Astrocyte of the spinal cord (primary cell): ENCODE data around the gene NRP2.
A peak's percentile ranks its signal among the peaks of the same experiment; 100 is the strongest.

Experiments used
- DNase-seq: peaks from one replicate; pipeline ENCODE4 v3.0.0; 2011; ENCODE audit warnings: low read depth, low spot score
- H3K4me3 ChIP-seq: 2 replicates; pipeline ENCODE4 v1.5.1; 2011; ENCODE audit warnings: low read depth, mild to moderate bottlenecking, low read length, moderate library complexity
- in situ Hi-C: cut with HindIII; loops from 2 replicates; pipeline ENCODE4 v1.10.0; 2017; ENCODE audit warnings: low sequenced_read_pairs
- TF ChIP-seq, protein P1 (sequence below): IDR thresholded peaks from 2 replicates; pipeline ENCODE4 v1.5.1; 2012; ENCODE audit warnings: low read depth, mild to moderate bottlenecking, low read length, inconsistent platforms

The NRP2 gene

DNA sequence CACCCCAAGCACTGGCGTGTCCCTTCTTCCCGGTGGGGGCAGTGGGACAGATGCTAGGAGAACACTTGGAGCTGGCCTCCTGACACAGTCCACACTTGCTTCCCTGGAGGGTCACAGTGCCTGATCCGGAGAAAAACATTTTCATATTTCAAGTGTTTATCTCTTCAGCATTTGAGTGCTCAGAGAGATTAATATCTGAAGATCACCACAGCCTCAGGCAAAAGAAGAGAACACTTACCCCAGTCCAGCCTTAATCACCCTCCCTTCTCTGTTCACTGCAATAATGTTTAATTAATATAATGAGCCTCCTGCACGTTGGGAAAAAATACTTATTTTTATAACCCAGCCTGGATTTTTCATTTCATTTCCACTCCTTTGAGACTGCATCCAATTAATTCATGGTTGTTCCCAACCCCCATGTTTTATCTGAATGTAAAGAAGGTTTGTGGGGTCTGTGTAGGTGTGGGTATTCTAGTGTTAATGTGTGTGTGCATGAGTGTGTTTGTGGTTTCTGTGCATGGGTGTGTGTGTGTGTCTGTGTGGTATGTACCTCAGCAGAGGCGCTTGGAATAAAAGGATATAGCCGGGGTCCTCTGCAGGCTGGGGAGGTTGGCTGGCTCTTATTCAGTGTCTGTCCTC is 72.1 kb downstream of the NRP2 start:
- DNase-seq, result no peak
- TF ChIP-seq, protein P1, sequence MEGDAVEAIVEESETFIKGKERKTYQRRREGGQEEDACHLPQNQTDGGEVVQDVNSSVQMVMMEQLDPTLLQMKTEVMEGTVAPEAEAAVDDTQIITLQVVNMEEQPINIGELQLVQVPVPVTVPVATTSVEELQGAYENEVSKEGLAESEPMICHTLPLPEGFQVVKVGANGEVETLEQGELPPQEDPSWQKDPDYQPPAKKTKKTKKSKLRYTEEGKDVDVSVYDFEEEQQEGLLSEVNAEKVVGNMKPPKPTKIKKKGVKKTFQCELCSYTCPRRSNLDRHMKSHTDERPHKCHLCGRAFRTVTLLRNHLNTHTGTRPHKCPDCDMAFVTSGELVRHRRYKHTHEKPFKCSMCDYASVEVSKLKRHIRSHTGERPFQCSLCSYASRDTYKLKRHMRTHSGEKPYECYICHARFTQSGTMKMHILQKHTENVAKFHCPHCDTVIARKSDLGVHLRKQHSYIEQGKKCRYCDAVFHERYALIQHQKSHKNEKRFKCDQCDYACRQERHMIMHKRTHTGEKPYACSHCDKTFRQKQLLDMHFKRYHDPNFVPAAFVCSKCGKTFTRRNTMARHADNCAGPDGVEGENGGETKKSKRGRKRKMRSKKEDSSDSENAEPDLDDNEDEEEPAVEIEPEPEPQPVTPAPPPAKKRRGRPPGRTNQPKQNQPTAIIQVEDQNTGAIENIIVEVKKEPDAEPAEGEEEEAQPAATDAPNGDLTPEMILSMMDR, result no peak
- H3K4me3 ChIP-seq, result no peak overlapping the region
- in situ Hi-C loops, result no loop called here

DNA sequence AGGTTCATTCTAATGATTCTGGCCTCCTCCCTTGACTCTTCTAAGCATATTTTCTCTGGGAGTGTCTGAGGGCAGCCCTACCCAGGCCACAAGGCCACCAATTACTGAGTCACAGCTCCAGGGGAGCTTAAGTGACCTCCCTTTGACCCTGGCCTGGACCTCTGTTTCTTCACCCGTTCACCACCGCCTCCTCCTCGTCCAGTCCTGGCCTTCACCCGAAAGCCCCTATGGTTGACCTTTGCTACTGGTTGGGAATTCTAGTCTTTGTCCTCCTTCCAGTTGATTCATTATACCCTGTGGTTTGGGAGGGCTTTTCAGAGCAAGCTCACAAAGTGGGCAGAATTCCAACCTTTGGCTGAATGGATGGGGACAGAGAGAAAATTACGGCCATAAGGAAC is 72.6 kb downstream of the NRP2 start:
- no peak overlapping the region for H3K4me3 ChIP-seq
- in situ Hi-C loops, result no loop called here
- TF ChIP-seq, protein P1, result no peak
- peak; percentile 75 for DNase-seq

DNA sequence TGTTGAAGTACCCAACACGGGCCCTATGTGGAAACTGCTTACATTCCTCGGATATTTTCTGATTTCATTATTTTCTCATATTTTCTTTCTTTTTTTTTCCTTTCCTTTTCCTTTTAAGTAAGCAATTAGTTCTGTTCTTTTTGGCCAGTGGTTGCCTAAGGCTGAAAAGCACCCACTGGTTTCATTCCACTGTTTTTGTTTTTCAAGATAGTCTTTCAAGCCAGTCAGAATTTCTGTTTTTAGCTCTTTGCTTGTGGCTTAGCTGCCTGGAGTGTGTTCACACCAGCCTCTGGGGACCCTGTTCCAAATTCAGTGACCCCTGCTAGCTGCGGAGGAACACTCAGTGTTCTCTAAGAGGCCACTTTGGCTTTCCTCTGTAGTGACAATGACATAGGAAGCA is 73.6 kb downstream of the NRP2 start:
- TF ChIP-seq, protein P1, result no peak
- in situ Hi-C loops, result no loop called here
- no peak overlapping the region for H3K4me3 ChIP-seq
- DNase-seq, result peak; percentile 60

DNA sequence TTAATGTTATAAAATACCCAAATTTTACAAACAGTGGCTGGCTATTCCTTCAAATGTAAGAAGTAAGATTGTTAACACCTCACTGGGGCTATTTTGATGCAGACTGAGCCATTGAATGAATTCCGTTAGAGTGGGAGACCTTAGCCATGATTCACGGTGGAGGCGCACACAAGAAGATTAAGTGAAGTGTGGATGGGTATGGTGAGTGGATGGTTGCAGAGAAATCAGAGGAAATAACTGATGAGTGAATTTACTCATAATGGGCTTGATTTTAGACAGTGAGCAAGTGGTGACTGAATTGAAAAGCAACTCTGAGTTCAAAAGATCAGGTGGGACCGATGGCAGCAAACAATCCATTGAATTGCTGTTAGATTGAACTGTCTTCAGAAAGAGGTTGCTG is 75.0 kb downstream of the NRP2 start:
- TF ChIP-seq, protein P1, result no peak
- H3K4me3 ChIP-seq, result no peak overlapping the region
- DNase-seq, result no peak
- in situ Hi-C loops, result no loop called here

DNA sequence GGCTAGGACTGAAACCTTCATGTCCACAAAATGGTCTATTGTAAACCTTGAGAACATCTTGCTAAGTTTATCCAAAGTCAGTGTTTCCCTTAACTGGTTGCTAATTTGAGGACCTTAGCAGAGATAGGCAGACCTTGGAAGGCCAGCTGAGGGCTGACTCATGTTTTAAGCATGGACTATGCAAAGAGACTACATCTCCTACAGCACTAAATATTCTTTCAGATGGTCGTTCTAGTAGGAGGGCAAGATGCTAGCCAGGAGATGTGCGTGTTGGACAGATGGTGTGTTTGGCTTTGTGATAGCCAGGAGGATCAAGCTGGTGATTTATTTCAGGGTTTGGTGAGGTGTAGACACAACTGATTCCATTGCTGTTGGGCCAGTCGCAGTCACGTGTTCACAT is 75.8 kb downstream of the NRP2 start:
- peak; percentile 87 for DNase-seq
- in situ Hi-C loops, result no loop called here
- no peak overlapping the region for H3K4me3 ChIP-seq
- TF ChIP-seq, protein P1, result no peak

DNA sequence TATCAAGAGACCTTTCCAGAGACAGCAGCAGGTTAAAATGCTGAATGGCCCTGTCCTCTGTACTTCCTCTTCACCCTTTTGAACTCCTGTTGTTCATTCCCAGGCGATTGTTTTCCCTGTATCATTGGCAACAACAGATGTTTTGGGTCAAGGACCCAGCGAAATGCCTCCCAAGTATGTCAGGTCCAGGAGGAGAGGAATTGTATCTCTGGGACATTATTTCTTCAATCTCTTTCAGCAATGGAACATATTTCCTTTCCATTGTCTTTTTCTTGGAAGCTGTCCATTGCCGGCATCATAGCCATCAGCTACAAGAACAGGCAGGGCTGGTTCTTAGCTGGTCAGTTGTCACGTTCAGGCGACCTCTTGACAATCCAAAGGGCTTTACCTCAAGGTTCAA is 76.2 kb downstream of the NRP2 start:
- in situ Hi-C loops, result no loop called here
- DNase-seq, result no peak
- TF ChIP-seq, protein P1, result no peak
- no peak overlapping the region for H3K4me3 ChIP-seq

DNA sequence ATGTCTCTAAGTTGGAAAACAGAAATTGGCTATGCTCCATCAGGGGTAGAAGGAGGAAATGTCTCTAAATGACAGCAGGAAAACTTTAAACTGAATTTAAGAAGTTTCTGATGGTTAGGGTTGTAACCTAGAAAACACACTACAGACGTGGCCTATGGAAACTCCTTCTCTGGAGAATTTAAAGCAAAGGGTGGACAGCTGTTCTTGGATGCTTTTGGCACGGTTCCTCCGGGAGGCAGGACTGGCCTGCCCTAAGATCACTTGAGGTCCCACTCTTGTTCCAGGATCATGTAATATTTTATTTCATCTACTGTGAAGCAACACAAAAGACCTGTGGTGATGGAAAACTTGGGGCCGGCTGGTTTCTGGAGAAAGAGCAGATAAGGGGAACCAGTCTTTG is 77.0 kb downstream of the NRP2 start:
- DNase-seq, result no peak
- in situ Hi-C loops, result no loop called here
- H3K4me3 ChIP-seq, result no peak overlapping the region
- TF ChIP-seq, protein P1, result no peak
